ENCODE measurements around the gene SORCS1. TPM values are rescaled to one million over a fixed set of nuclear protein-coding genes. Genes with fewer than 3 reads are reported as not detected.

SORCS1 gene
- total and polyA plus RNA-seq, 2 of the 8 experiments (the other 6 are each of a cell fraction or from before 2014, with no cell fraction given) = 4.1 to 4.6 TPM

DNA sequence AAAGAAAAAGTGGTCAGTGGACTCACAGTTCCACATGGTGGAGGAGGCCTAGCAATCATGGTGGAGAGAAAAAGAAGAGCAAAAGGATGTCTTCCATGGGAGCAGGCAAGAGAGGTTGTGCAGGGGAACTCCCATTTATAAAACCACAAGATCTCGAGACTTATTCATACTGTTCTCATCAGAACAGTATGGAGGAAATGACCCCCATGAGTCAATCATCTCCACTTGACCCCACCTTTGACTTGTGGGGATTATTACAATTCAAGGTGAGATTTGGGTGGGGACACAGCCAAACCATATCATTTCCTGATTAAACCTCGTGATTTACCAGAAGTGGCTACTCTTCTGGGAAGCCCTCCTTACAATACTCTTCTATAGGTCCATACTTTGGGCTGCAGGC is 160.1 kb downstream of the SORCS1 start:
- H3K23ac ChIP-seq (ENCODE audit: insufficient read length) = no peak overlapping the region
- POLR2A ChIA-PET (ENCODE audit: partially characterized antibody) = no interaction called here
- H4K20me1 ChIP-seq (replicated peaks in 1 of 2; ENCODE audit: control insufficient read depth in 1 of 2, insufficient read depth in 2 of 2, low read length in 2 of 2) = no peaks in the 10 kb centered on the region
- FAIRE-seq (no peak), DNase-seq (ENCODE audit: low read depth in 1 of 2, low spot score in 2 of 2) (no peak)
- H3K9ac ChIP-seq (replicated peaks in 1 of 4; ENCODE audit: extremely low read depth in 1 of 4, low read depth in 3 of 4, low read length in 3 of 4) = no peak overlapping the region
- H3K23me2 ChIP-seq (ENCODE audit: low read depth, low read length) = no peaks in the 10 kb centered on the region
- H4K5ac ChIP-seq (ENCODE audit: insufficient read length, low read depth, low read length) = no peak overlapping the region
- no peak overlapping the region for H3K18ac ChIP-seq (ENCODE audit: extremely low read depth, low read length)
- H3K4ac ChIP-seq (replicated peaks; ENCODE audit: insufficient read length, low read depth, low read length) = no peak overlapping the region
- no peak overlapping the region for H2BK15ac ChIP-seq (ENCODE audit: low read length)
- H3K36me3 ChIP-seq (ENCODE audit: control insufficient read depth in 2 of 4, insufficient read depth in 4 of 4, low read length in 3 of 4) = no peaks in the 10 kb centered on the region
- H3K9me3 ChIP-seq (ENCODE audit: insufficient read depth in 2 of 2, low read depth in 1 of 2, low read length in 1 of 2) = 0 out of 4 replicates have a peak, but pooled peaks cover 0 to 4% of the 10 kb centered on the region in 2 experiments
- H3K14ac ChIP-seq (ENCODE audit: insufficient read length) = no peak overlapping the region
- no peak overlapping the region for H2AK5ac ChIP-seq (ENCODE audit: low read depth, low read length)
- CTCF ChIA-PET (ENCODE audit: partially characterized antibody) = interaction anchor here (0.7 kb wide), 1 partner anchor 140 kb away, joined by 3 read pairs; no protein-coding TSS in a partner anchor
- TF ChIP-seq TAF1 (IDR thresholded peaks at IDR 0.05; ENCODE audit: low read depth, low read length) (no peak), NANOG (IDR thresholded peaks at IDR 0.05; ENCODE audit: insufficient read depth, low read depth, low read length, poor library complexity, severe bottlenecking) (no peak), FOSL1 (IDR thresholded peaks at IDR 0.05; ENCODE audit: insufficient read depth, low read depth, low read length) (no peak)
- H2AFZ ChIP-seq (ENCODE audit: low read length) = no peak overlapping the region
- no peaks in the 10 kb centered on the region for H3K79me1 ChIP-seq (ENCODE audit: low read depth, low read length)
- no peak overlapping the region for H3K4me2 ChIP-seq (ENCODE audit: insufficient read depth in 1 of 2, low read depth in 2 of 2, low read length in 2 of 2)
- H4K8ac ChIP-seq (ENCODE audit: extremely low read depth, insufficient read depth, low read length) = no peak overlapping the region
- no peak overlapping the region for H3K4me3 ChIP-seq (ENCODE audit: extremely low read depth in 1 of 4, insufficient read depth in 2 of 4, low read depth in 3 of 4, low read length in 4 of 4)
- H2BK20ac ChIP-seq (ENCODE audit: low read length) = no peak overlapping the region
- no peak overlapping the region for H2BK12ac ChIP-seq (ENCODE audit: low read depth, low read length)
- no peak overlapping the region for H2BK120ac ChIP-seq (replicated peaks; ENCODE audit: low read depth, low read length)
- H3K27ac ChIP-seq (ENCODE audit: low read depth, low read length) = no peak overlapping the region
- no peak overlapping the region for H4K91ac ChIP-seq (replicated peaks; ENCODE audit: insufficient read length, low read length)
- H3K56ac ChIP-seq (replicated peaks; ENCODE audit: insufficient read length, low read depth, low read length) = no peak overlapping the region
- no peaks in the 10 kb centered on the region for H3K79me2 ChIP-seq (ENCODE audit: control insufficient read depth in 1 of 2, insufficient read depth in 2 of 2, low read length in 2 of 2)
- no peaks in the 10 kb centered on the region; a peak in 1 of 7 replicates for H3K4me1 ChIP-seq (replicated peaks in 1 of 4; ENCODE audit: control insufficient read depth in 3 of 4, insufficient read depth in 4 of 4, low read length in 3 of 4)
- no peaks in the 10 kb centered on the region for H3K27me3 ChIP-seq (replicated peaks in 1 of 4; ENCODE audit: control insufficient read depth in 3 of 4, extremely low read depth in 1 of 4, insufficient read depth in 3 of 4, low read length in 3 of 4)
- WGBS, 2 experiments (ENCODE audit: extremely low coverage in 1 of 2, insufficient coverage in 1 of 2, insufficient read length in 1 of 2, insufficient replicate concordance in 2 of 2, low coverage in 1 of 2, low lambda C conversion rate in 2 of 2, missing lambda C conversion rate in 1 of 2) = 97% methylated on average over 2 of the region's 2 CpGs; no CpG with 5 or more reads in 1 of the 2 experiments
- H2BK5ac ChIP-seq (ENCODE audit: low read depth, low read length) = no peak overlapping the region
